K562 (cell line): ENCODE measurements around the gene FGFR4. TPM values are rescaled to one million over a fixed set of nuclear protein-coding genes. Genes with fewer than 3 reads are reported as not detected.
A peak's percentile ranks its signal among the peaks of the same experiment; 100 is the strongest.

ENCODE experiments used
- DACH1 ChIP-seq: fragments of 450-650 bp; IDR thresholded peaks from 2 replicates; pipeline ENCODE4 v1.6.1; 2018; ENCODE audit not compliant: partially characterized antibody
- DNMT1 ChIP-seq: fragments of 450-650 bp; IDR thresholded peaks from 2 replicates; pipeline ENCODE4 v1.6.1; 2016; ENCODE audit warnings: antibody characterized with exemption, mild to moderate bottlenecking
- E2F3 ChIP-seq: fragments of 250-450 bp; sonication (Bioruptor Pico); IDR thresholded peaks from 2 replicates; pipeline ENCODE4 v1.4.0; 2020; ENCODE audit warnings: mild to moderate bottlenecking
- EGR1 ChIP-seq: fragments of 450-650 bp; conservative IDR thresholded peaks from 2 replicates; pipeline ENCODE4 v1.6.1; 2017; ENCODE audit warnings: mild to moderate bottlenecking
- ERF ChIP-seq: fragments of 450-650 bp; formaldehyde crosslinking; IDR thresholded peaks from 2 replicates; pipeline ENCODE4 v1.4.0; 2020; ENCODE audit warnings: mild to moderate bottlenecking, mixed read lengths
- FOXK1 ChIP-seq: sonication (generic); formaldehyde crosslinking; IDR thresholded peaks from 2 replicates; pipeline ENCODE4 v1.8.0; 2022; ENCODE audit warnings: missing genetic modification reagents, mild to moderate bottlenecking, borderline replicate concordance
- GABPA ChIP-seq: fragments of 200-800 bp; sonication (Bioruptor generic); conservative IDR thresholded peaks from 2 replicates; pipeline ENCODE4 v1.6.1; 2016; ENCODE audit warnings: low read depth, missing genetic modification characterization, missing compliant biosample characterization
- KLF16 ChIP-seq: IDR thresholded peaks from 2 replicates; pipeline ENCODE4 v1.6.1; 2016; ENCODE audit warnings: antibody characterized with exemption
- PCBP1 ChIP-seq: fragments of 200-400 bp; formaldehyde crosslinking; IDR thresholded peaks from 2 replicates; pipeline ENCODE4 v1.6.1; 2018; ENCODE audit warnings: mild to moderate bottlenecking, low read depth, low read length; ENCODE audit not compliant: poor library complexity, severe bottlenecking
- PRPF4 ChIP-seq: fragments of 200-400 bp; formaldehyde crosslinking; IDR thresholded peaks from one replicate; pipeline ENCODE4 v1.6.1; 2017; ENCODE audit warnings: low read length, low read depth, mild to moderate bottlenecking; ENCODE audit not compliant: insufficient read depth, poor library complexity, severe bottlenecking
- RBFOX2 ChIP-seq: fragments of 200-400 bp; formaldehyde crosslinking; IDR thresholded peaks from 2 replicates; pipeline ENCODE4 v1.6.1; 2017; ENCODE audit warnings: low read depth, mild to moderate bottlenecking, low read length, moderate library complexity
- RCOR1 ChIP-seq, 2 experiments: IDR thresholded peaks; 2 replicates each; pipeline ENCODE4 v1.6.1; 2012; ENCODE audit warnings: low read depth in 2 of 2, low read length in 2 of 2, borderline replicate concordance in 1 of 2, improper control_type of control experiment in 1 of 2
- SAP30 ChIP-seq: fragments of 200-600 bp; sonication (generic); IDR thresholded peaks from 2 replicates; pipeline ENCODE4 v1.6.1; 2012; ENCODE audit warnings: borderline replicate concordance, low read depth, mild to moderate bottlenecking, moderate library complexity, low read length, control low read depth, inconsistent platforms; ENCODE audit not compliant: insufficient read depth, poor library complexity, severe bottlenecking
- SIN3B ChIP-seq: fragments of 450-650 bp; IDR thresholded peaks from 2 replicates; pipeline ENCODE4 v1.6.1; 2017; ENCODE audit warnings: low read depth, mild to moderate bottlenecking, moderate library complexity
- TAF15 ChIP-seq: fragments of 200-400 bp; formaldehyde crosslinking; IDR thresholded peaks from 2 replicates; pipeline ENCODE4 v1.6.1; 2017; ENCODE audit warnings: mild to moderate bottlenecking, low read depth, low read length, moderate library complexity
- TAF7 ChIP-seq: fragments of 450-650 bp; IDR thresholded peaks from 2 replicates; pipeline ENCODE4 v1.6.1; 2016; ENCODE audit warnings: missing genetic modification characterization, missing compliant biosample characterization
- ZNF274 ChIP-seq: IDR thresholded peaks from 2 replicates; pipeline ENCODE4 v1.6.1; 2011; ENCODE audit warnings: low read depth, mild to moderate bottlenecking, low read length, moderate library complexity, borderline replicate concordance
- ZSCAN29 ChIP-seq: fragments of 450-650 bp; IDR thresholded peaks from 2 replicates; pipeline ENCODE4 v1.6.1; 2017
- polyA plus RNA-seq, 8 experiments: library from polyadenylated mRNA; depleted of rRNA in 4 of 8; stranded (reverse) in 5 of 8; unstranded in 3 of 8; fragments of >200 nt; fragmentation: Nextera tagmentation in 2 of 8; fragmentation: Illumina TruSeq in 1 of 8; extraction: Ambion mirVana in 2 of 8; extraction: Trizol in 1 of 8; gene quantifications; 2 replicates each; pipeline versions ENCODE4 v1.2.1 to v1.2.3, GENCODE V29; 2011 to 2014; ENCODE audit warnings: inconsistent platforms in 1 of 8, missing spikeins in 1 of 8
- total RNA-seq, 7 experiments: library from RNA; depleted of rRNA in 6 of 7; stranded (reverse); fragments of >200 nt in 6 of 7; fragmentation: Illumina TruSeq in 2 of 7; extraction: Trizol in 2 of 7; gene quantifications; 2 replicates each; pipeline versions ENCODE4 v1.2.1 to v1.2.3, GENCODE V29; 2011 to 2021; ENCODE audit warnings: low replicate concordance in 1 of 7
- TF ChIP-seq, protein P1 (sequence below): fragments of 450-650 bp; formaldehyde crosslinking; IDR thresholded peaks from 2 replicates; pipeline ENCODE4 v1.4.0; 2020; ENCODE audit warnings: mild to moderate bottlenecking, moderate library complexity
- TF ChIP-seq, protein P2 (sequence below): sonication (generic); formaldehyde crosslinking; IDR thresholded peaks from 2 replicates; pipeline ENCODE4 v1.8.0; 2022; ENCODE audit warnings: mild to moderate bottlenecking, low read depth, missing genetic modification reagents
- TF ChIP-seq, protein P3 (sequence below), 2 experiments: fragments of 250-450 bp in 1 of 2; fragments of 450-650 bp in 1 of 2; sonication (Bioruptor Pico) in 1 of 2; IDR thresholded peaks; 2 replicates each; pipeline versions ENCODE4 v1.6.1 to v1.8.0; 2016 to 2021; ENCODE audit warnings: mild to moderate bottlenecking in 2 of 2, moderate library complexity in 2 of 2, missing compliant biosample characterization in 1 of 2, missing genetic modification characterization in 1 of 2
- TF ChIP-seq, protein P4 (sequence below): fragments of 450-650 bp; IDR thresholded peaks from 2 replicates; pipeline ENCODE4 v1.6.1; 2017; ENCODE audit warnings: mild to moderate bottlenecking, moderate library complexity

Gene FGFR4
- total and polyA plus RNA-seq, 9 of the 15 experiments (the other 6 are each of a cell fraction or from before 2014, with no cell fraction given) = 0.76 to 35.4 (median 7.5) TPM

DNA sequence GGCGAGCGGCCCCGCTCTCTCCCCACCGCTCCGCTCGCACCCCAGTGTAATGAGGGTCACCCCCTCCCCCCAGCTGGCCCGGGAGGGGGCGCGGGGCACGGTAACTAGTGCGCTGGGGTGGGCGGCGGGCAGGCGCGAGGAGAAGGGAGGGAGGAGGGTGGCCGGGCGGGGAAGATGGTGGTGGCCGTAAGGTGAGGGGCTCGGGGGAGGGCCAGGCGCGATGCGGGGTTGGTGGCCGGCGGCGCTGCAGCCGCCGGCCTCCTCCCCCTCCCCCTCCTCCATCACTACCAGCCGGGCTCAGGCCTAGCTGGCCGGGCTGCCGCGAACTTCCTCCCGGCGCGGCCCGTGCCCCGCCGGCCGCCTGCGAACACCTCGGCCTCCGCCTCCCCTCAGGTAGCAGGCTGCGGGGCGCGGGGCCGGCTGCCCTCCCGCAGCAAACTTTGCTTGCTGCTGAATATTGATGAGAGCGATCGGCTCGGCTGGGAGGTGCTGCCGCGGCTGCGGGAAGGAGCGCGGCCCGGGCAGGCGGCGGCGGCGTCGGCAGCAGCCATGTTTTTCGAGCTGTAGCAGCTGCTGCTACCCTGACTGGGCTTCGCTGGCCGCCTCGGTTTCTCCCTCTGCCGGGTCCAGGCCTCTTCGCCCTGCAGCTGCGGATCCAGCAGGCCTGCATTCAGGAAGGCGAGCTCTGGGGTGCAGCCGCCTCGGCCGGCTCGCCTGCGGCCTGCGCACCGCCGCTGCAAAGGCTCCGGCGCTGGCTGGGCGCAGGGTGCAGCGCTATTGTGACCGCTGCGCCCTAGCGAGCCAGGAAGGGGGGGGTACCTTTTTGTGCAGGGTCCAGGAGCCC is 47.4 kb downstream of the FGFR4 start (continued):
- TF ChIP-seq, protein P1, sequence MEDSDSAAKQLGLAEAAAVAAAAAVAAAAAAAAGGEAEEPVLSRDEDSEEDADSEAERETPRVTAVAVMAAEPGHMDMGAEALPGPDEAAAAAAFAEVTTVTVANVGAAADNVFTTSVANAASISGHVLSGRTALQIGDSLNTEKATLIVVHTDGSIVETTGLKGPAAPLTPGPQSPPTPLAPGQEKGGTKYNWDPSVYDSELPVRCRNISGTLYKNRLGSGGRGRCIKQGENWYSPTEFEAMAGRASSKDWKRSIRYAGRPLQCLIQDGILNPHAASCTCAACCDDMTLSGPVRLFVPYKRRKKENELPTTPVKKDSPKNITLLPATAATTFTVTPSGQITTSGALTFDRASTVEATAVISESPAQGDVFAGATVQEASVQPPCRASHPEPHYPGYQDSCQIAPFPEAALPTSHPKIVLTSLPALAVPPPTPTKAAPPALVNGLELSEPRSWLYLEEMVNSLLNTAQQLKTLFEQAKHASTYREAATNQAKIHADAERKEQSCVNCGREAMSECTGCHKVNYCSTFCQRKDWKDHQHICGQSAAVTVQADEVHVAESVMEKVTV (CRISPR knock-in tag) = no peak
- TF ChIP-seq DNMT1 (no peak), SAP30 (peak; percentile 22), PRPF4 (peak; percentile 45), RCOR1 (IDR thresholded peaks at IDR 0.05; ENCODE audit: borderline replicate concordance in 1 of 2, low read depth in 2 of 2, low read length in 2 of 2) (no peak), PCBP1 (peak; percentile 53), GABPA (tag) (peak; percentile 49), EGR1 (peak; percentile 64; the same call in 1 of the 2 replicates), E2F3 (no peak), DACH1 (no peak), SIN3B (no peak), ZNF274 (no peak), ZSCAN29 (no peak), TAF7 (tag) (no peak), ERF (CRISPR knock-in tag) (no peak), TAF15 (no peak), RBFOX2 (peak; percentile 68), FOXK1 (CRISPR knock-in tag) (no peak), KLF16 (no peak)
- TF ChIP-seq, protein P2, sequence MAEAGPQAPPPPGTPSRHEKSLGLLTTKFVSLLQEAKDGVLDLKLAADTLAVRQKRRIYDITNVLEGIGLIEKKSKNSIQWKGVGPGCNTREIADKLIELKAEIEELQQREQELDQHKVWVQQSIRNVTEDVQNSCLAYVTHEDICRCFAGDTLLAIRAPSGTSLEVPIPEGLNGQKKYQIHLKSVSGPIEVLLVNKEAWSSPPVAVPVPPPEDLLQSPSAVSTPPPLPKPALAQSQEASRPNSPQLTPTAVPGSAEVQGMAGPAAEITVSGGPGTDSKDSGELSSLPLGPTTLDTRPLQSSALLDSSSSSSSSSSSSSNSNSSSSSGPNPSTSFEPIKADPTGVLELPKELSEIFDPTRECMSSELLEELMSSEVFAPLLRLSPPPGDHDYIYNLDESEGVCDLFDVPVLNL = peak; percentile 22; the same call in 1 of the 2 replicates
- TF ChIP-seq, protein P3, sequence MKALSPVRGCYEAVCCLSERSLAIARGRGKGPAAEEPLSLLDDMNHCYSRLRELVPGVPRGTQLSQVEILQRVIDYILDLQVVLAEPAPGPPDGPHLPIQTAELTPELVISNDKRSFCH (CRISPR knock-in tag; IDR thresholded peaks at IDR 0.05) = no peak
- TF ChIP-seq, protein P3 (tag; IDR thresholded peaks at IDR 0.05) = 0 out of 2 replicates have a peak, but pooled peaks have one; percentile 68
- TF ChIP-seq, protein P4, sequence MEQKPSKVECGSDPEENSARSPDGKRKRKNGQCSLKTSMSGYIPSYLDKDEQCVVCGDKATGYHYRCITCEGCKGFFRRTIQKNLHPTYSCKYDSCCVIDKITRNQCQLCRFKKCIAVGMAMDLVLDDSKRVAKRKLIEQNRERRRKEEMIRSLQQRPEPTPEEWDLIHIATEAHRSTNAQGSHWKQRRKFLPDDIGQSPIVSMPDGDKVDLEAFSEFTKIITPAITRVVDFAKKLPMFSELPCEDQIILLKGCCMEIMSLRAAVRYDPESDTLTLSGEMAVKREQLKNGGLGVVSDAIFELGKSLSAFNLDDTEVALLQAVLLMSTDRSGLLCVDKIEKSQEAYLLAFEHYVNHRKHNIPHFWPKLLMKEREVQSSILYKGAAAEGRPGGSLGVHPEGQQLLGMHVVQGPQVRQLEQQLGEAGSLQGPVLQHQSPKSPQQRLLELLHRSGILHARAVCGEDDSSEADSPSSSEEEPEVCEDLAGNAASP = no peak
